Measurements from ENCODE around the gene LMNTD1.

LMNTD1 gene

DNA sequence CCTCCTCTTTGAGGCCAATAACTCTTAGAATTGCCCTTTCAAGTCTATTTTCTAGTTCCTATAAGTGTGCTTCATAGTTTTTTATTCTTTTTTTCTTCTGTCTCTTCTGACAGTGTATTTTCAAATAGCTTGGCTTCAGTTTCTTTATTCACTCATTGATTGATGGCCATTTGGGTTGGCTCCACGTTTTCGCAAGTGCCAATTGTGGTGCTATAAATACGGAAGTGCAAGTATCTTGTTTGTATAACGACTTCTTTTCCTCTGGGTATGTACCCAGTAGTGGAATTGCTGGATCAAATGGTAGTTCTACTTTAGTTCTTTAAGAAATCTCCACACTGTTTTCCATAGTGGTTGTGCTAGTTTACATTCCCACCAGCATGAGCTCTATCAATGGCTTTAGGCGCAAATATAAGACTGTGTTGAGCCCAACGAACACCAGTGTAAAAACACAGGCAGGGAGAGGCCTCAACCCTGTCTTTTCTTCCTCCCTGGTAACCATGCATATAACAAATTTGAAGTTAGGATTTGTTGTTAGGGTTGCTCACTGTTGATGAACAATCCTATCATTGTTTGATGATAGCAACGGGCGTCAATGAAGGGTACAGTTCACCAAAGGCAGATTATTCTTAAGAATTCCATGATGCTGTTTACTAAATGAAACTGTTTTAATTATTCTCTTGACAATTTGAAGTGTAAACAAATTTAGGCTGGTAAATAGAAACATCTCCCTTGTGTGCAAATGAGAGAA lies 13.3 kb upstream of the LMNTD1 start:
- no peak for TF ChIP-seq EGR1 (IDR thresholded peaks at IDR 0.05)
- no peak for TF ChIP-seq CREB1 (IDR thresholded peaks at IDR 0.05; ENCODE audit: low read depth)

DNA sequence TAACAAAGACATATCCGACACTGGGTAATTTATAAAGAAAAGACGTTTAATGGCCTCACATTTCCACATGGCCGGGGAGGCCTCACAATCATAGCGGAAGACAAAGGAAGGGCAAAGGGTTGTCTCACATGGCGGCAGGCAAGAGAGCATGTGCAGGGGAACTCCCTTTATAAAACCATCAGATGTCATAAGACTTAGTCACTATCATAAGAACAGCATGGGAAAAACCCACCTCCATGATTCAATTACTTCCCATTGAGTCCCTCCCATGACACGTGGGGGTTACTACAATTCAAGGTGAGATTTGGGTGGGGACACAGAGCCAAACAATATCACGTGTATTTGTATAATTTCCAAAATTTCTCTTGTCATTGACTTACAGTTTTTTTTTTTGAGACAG lies 5.5 kb upstream of the LMNTD1 start:
- no peak for TF ChIP-seq EP300 (IDR thresholded peaks at IDR 0.05; ENCODE audit: borderline replicate concordance)
- TF ChIP-seq, protein P1, sequence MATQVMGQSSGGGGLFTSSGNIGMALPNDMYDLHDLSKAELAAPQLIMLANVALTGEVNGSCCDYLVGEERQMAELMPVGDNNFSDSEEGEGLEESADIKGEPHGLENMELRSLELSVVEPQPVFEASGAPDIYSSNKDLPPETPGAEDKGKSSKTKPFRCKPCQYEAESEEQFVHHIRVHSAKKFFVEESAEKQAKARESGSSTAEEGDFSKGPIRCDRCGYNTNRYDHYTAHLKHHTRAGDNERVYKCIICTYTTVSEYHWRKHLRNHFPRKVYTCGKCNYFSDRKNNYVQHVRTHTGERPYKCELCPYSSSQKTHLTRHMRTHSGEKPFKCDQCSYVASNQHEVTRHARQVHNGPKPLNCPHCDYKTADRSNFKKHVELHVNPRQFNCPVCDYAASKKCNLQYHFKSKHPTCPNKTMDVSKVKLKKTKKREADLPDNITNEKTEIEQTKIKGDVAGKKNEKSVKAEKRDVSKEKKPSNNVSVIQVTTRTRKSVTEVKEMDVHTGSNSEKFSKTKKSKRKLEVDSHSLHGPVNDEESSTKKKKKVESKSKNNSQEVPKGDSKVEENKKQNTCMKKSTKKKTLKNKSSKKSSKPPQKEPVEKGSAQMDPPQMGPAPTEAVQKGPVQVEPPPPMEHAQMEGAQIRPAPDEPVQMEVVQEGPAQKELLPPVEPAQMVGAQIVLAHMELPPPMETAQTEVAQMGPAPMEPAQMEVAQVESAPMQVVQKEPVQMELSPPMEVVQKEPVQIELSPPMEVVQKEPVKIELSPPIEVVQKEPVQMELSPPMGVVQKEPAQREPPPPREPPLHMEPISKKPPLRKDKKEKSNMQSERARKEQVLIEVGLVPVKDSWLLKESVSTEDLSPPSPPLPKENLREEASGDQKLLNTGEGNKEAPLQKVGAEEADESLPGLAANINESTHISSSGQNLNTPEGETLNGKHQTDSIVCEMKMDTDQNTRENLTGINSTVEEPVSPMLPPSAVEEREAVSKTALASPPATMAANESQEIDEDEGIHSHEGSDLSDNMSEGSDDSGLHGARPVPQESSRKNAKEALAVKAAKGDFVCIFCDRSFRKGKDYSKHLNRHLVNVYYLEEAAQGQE (IDR thresholded peaks at IDR 0.05; ENCODE audit: low read depth): no peak
- no peak for TF ChIP-seq CEBPB (IDR thresholded peaks at IDR 0.05)
- no peak for TF ChIP-seq FOXM1 (IDR thresholded peaks at IDR 0.05; ENCODE audit: borderline replicate concordance, low read depth)
- TF ChIP-seq TAF1 (IDR thresholded peaks at IDR 0.05; ENCODE audit: low read depth): no peak
- no peak for TF ChIP-seq TEAD4 (IDR thresholded peaks at IDR 0.05)

DNA sequence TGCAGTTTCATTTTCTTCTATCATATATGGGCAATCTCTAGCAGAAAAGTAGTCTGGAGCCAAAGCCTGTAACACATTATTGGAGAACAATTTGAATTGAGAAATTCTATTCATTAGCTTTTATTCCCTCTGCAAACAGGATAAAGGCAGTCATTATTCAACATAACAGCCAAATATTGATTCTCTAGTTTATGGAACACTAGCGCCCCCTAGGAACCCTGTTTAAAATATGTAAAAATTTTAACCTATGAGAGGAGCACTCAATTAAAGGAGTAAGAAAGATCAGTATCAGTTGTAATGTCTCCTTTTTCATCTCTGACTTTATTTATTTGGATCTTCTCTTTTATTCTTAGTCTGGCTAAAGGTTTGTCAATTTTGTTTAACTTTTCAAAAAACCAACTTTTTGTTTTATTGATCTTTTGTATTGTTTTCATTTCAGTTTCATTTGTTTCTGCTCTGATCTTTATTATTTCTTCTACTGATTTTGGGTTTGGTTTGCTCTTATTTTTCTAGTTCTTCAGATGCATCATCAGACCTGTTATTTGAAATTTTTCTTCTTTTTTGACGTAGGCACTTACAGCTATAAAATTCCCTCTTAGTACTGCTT lies 4.8 kb upstream of the LMNTD1 start:
- TF ChIP-seq CREB1 (IDR thresholded peaks at IDR 0.05; ENCODE audit: low read depth): no peak
- TF ChIP-seq RAD21 (IDR thresholded peaks at IDR 0.05; ENCODE audit: low read depth): peak; percentile 83
- no peak for TF ChIP-seq EP300 (IDR thresholded peaks at IDR 0.05; ENCODE audit: borderline replicate concordance)

DNA sequence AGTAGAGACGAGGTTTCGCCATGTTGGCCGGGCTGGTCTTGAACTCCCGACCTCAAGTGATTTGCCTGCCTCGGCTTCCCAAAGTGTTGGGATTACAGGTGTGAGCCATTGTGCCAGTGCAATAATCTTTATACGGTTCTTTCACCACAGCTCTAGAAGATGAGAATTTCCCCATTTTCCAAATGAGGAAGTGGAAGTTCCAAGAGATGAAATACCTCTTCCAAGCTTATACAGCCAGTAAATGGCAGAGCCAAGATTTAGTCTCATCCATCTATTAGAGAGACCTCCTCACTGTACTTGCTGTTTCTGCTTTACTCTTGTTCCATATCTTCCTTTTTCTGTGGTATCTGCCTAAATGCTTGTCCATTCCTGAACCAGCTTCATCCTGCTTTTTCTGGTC lies 3.1 kb upstream of the LMNTD1 start:
- no peak for TF ChIP-seq TEAD4 (IDR thresholded peaks at IDR 0.05)

DNA sequence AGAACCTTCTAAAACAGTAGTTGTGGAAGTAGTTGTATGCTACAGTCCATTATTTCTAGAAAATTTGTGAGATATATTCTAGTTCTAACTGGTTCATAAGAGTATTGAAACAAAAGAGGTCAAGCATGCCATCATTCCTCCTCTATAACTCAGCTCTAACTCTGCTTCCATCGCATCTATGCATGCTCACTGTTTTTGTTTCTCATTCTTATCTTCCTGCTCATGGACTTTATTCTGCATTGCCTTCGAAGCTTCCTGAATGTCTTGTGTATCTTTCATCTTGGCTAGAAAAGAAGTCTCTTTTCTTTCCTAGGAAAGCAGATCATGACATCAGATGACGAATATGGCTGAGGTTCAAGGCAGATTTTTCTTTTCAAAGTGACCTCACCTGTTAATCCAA lies 402 bp downstream of the LMNTD1 start:
- TF ChIP-seq EGR1 (IDR thresholded peaks at IDR 0.05) (no peak), CEBPB (IDR thresholded peaks at IDR 0.05) (no peak), TEAD4 (IDR thresholded peaks at IDR 0.05) (no peak), TCF12 (IDR thresholded peaks at IDR 0.05; ENCODE audit: low read depth) (no peak), NFIC (IDR thresholded peaks at IDR 0.05) (no peak), ZBTB7A (IDR thresholded peaks at IDR 0.05; ENCODE audit: low read depth) (no peak), TAF1 (IDR thresholded peaks at IDR 0.05; ENCODE audit: low read depth) (no peak), FOXM1 (IDR thresholded peaks at IDR 0.05; ENCODE audit: borderline replicate concordance, low read depth) (no peak), RAD21 (IDR thresholded peaks at IDR 0.05; ENCODE audit: low read depth) (no peak), EP300 (IDR thresholded peaks at IDR 0.05; ENCODE audit: borderline replicate concordance) (no peak), CREB1 (IDR thresholded peaks at IDR 0.05; ENCODE audit: low read depth) (no peak), YY1 (IDR thresholded peaks at IDR 0.05; ENCODE audit: low read depth) (no peak)
- TF ChIP-seq, protein P2, sequence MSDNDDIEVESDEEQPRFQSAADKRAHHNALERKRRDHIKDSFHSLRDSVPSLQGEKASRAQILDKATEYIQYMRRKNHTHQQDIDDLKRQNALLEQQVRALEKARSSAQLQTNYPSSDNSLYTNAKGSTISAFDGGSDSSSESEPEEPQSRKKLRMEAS (IDR thresholded peaks at IDR 0.05): no peak
- TF ChIP-seq, protein P1 (IDR thresholded peaks at IDR 0.05; ENCODE audit: low read depth): no peak
- TF ChIP-seq, protein P3, sequence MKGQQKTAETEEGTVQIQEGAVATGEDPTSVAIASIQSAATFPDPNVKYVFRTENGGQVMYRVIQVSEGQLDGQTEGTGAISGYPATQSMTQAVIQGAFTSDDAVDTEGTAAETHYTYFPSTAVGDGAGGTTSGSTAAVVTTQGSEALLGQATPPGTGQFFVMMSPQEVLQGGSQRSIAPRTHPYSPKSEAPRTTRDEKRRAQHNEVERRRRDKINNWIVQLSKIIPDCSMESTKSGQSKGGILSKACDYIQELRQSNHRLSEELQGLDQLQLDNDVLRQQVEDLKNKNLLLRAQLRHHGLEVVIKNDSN (IDR thresholded peaks at IDR 0.05): no peak

DNA sequence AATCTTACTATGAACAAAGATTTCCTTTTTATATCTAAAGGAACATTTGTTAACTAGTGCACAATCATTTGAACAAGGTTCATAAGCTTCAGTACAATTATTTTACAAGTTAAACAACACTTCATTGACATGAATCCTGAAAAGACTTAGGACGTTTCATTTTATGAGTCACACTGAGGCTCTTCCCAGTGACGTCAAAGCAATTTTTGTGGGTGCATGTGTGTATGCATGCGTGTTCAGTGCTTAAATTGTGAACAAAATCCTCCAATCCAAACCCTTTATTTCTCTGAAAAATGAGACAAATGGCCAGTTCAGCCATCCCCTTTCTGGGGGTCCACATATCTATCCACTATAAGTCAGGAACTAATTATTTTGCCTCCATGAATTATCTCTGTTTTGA lies 2.9 kb downstream of the LMNTD1 start:
- TF ChIP-seq CREB1 (IDR thresholded peaks at IDR 0.05; ENCODE audit: low read depth) (no peak), NFIC (IDR thresholded peaks at IDR 0.05) (no peak), ZBTB7A (IDR thresholded peaks at IDR 0.05; ENCODE audit: low read depth) (no peak)

DNA sequence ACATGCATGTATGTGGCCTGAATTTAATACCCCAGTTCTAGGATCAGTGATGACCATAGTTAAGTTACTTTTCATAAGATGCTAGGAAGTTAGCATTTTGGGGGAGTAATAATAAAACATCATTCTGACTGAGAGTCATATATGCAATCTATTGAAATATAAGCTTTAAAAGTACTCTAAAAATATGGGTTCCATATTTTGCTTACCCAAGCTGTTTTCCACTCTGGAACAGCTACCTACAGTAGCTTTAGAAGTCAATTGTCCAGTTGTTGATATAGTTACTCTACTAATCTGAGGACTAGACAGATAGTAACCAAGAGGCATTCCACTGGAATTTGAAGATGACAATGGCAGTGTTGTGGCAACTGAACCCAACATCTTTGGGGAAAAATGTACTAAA lies 4.0 kb downstream of the LMNTD1 start:
- no peak for TF ChIP-seq NFIC (IDR thresholded peaks at IDR 0.05)
- no peak for TF ChIP-seq TAF1 (IDR thresholded peaks at IDR 0.05; ENCODE audit: low read depth)
- no peak for TF ChIP-seq TEAD4 (IDR thresholded peaks at IDR 0.05)
- TF ChIP-seq CREB1 (IDR thresholded peaks at IDR 0.05; ENCODE audit: low read depth): no peak
- TF ChIP-seq, protein P2 (IDR thresholded peaks at IDR 0.05): no peak
- TF ChIP-seq, protein P1 (IDR thresholded peaks at IDR 0.05; ENCODE audit: low read depth): no peak
- no peak for TF ChIP-seq TCF12 (IDR thresholded peaks at IDR 0.05; ENCODE audit: low read depth)
- no peak for TF ChIP-seq RAD21 (IDR thresholded peaks at IDR 0.05; ENCODE audit: low read depth)
- TF ChIP-seq YY1 (IDR thresholded peaks at IDR 0.05; ENCODE audit: low read depth): no peak
